Neural progenitor cell (in vitro differentiated cells): Measurements from ENCODE around the gene TAS2R60. TPM values are rescaled to one million over a fixed set of nuclear protein-coding genes. Genes with fewer than 3 reads are reported as not detected.

Source experiments
- DNase-seq: peaks from one replicate; pipeline ENCODE4 v3.0.0-alpha.2; 2016; ENCODE audit warnings: low spot score
- H2AFZ ChIP-seq: fragments of 200-600 bp; sonication (generic); replicated peaks from 2 replicates; pipeline ENCODE4 v1.6.1; 2016; ENCODE audit warnings: antibody characterized with exemption
- H3F3A ChIP-seq: fragments of 200-600 bp; sonication (generic); 2 replicates; pipeline ENCODE4 v1.6.1; 2016; ENCODE audit warnings: antibody characterized with exemption, low read depth
- H3K27ac ChIP-seq: fragments of 200-600 bp; sonication (generic); 2 replicates; pipeline ENCODE4 v1.5.1; 2016; ENCODE audit warnings: mild to moderate bottlenecking
- H3K27me3 ChIP-seq: fragments of 200-600 bp; sonication (generic); 2 replicates; pipeline ENCODE4 v1.6.1; 2016; ENCODE audit warnings: mild to moderate bottlenecking, moderate library complexity
- H3K36me3 ChIP-seq: fragments of 200-600 bp; sonication (generic); 2 replicates; pipeline ENCODE4 v1.5.1; 2016
- H3K4me1 ChIP-seq: fragments of 200-600 bp; sonication (generic); 2 replicates; pipeline ENCODE4 v1.6.1; 2016; ENCODE audit warnings: mixed run types
- H3K4me2 ChIP-seq: fragments of 200-600 bp; sonication (generic); 2 replicates; pipeline ENCODE4 v1.6.1; 2016
- H3K4me3 ChIP-seq: fragments of 200-600 bp; sonication (generic); 2 replicates; pipeline ENCODE4 v1.5.1; 2016
- H3K79me2 ChIP-seq: fragments of 200-600 bp; sonication (generic); 2 replicates; pipeline ENCODE4 v1.6.1; 2016; ENCODE audit warnings: low read depth
- H3K9ac ChIP-seq: fragments of 200-600 bp; sonication (generic); 2 replicates; pipeline ENCODE4 v1.6.1; 2016
- H3K9me3 ChIP-seq: fragments of 200-600 bp; sonication (generic); 2 replicates; pipeline ENCODE4 v1.5.1; 2016; ENCODE audit warnings: low read depth
- H4K20me1 ChIP-seq: fragments of 200-600 bp; sonication (generic); 2 replicates; pipeline ENCODE4 v1.6.1; 2016; ENCODE audit warnings: low read depth
- H3K27ac Mint-ChIP-seq: 3 replicates; pipeline ENCODE4 v1.8.0; 2021; ENCODE audit warnings: mixed read lengths
- H3K27me3 Mint-ChIP-seq: 2 replicates; pipeline ENCODE4 v1.8.0; 2022; ENCODE audit warnings: low read depth, mild to moderate bottlenecking, inconsistent platforms, moderate library complexity, mixed read lengths; ENCODE audit not compliant: insufficient read depth
- H3K36me3 Mint-ChIP-seq: 3 replicates; pipeline ENCODE4 v1.8.0; 2021; ENCODE audit warnings: mixed read lengths
- H3K4me1 Mint-ChIP-seq: 3 replicates; pipeline ENCODE4 v1.8.0; 2021; ENCODE audit warnings: mixed read lengths
- H3K4me3 Mint-ChIP-seq: 3 replicates; pipeline ENCODE4 v1.8.0; 2021; ENCODE audit warnings: mild to moderate bottlenecking, moderate library complexity, mixed read lengths
- H3K9me3 Mint-ChIP-seq: 3 replicates; pipeline ENCODE4 v1.8.0; 2020; ENCODE audit warnings: mixed read lengths
- EZH2 ChIP-seq: fragments of 200-600 bp; sonication (generic); IDR thresholded peaks from 2 replicates; pipeline ENCODE4 v1.6.1; 2017; ENCODE audit warnings: antibody characterized with exemption, mild to moderate bottlenecking, moderate library complexity
- EZH2phosphoT487 ChIP-seq: fragments of 200-600 bp; sonication (generic); IDR thresholded peaks from 2 replicates; pipeline ENCODE4 v1.6.1; 2017; ENCODE audit warnings: antibody characterized with exemption
- total RNA-seq: library from RNA; depleted of rRNA; stranded (reverse); fragments of >200 nt; gene quantifications from 2 replicates; pipeline ENCODE4 v1.2.3, GENCODE V29; 2015; ENCODE audit warnings: low replicate concordance
- TF ChIP-seq, protein P1 (sequence below): fragments of 200-600 bp; sonication (generic); IDR thresholded peaks from 2 replicates; pipeline ENCODE4 v1.5.1; 2017; ENCODE audit warnings: antibody characterized with exemption, mild to moderate bottlenecking

Gene TAS2R60
- total RNA-seq, 1 donor from 2014 or later, result not detected

- H3F3A ChIP-seq, result no peaks in the 10 kb centered on the region
- no peak for DNase-seq
- H3K4me3 ChIP-seq, result no peak overlapping the region
- H3K9ac ChIP-seq, result no peak overlapping the region
- H2AFZ ChIP-seq, result no peak overlapping the region
- Mint-ChIP-seq H3K9me3 (peaks cover 11% of the 10 kb centered on the region), H3K4me3 (no peak overlapping the region), H3K27ac (no peak overlapping the region), H3K4me1 (peaks cover 30% of the 10 kb centered on the region), H3K27me3 (peaks cover 4% of the 10 kb centered on the region), H3K36me3 (no peaks in the 10 kb centered on the region)
- H3K4me2 ChIP-seq, result no peak overlapping the region
- H3K4me1 ChIP-seq, result no peaks in the 10 kb centered on the region
- TF ChIP-seq EZH2phosphoT487, result no peak
- TF ChIP-seq EZH2, result no peak
- TF ChIP-seq, protein P1, sequence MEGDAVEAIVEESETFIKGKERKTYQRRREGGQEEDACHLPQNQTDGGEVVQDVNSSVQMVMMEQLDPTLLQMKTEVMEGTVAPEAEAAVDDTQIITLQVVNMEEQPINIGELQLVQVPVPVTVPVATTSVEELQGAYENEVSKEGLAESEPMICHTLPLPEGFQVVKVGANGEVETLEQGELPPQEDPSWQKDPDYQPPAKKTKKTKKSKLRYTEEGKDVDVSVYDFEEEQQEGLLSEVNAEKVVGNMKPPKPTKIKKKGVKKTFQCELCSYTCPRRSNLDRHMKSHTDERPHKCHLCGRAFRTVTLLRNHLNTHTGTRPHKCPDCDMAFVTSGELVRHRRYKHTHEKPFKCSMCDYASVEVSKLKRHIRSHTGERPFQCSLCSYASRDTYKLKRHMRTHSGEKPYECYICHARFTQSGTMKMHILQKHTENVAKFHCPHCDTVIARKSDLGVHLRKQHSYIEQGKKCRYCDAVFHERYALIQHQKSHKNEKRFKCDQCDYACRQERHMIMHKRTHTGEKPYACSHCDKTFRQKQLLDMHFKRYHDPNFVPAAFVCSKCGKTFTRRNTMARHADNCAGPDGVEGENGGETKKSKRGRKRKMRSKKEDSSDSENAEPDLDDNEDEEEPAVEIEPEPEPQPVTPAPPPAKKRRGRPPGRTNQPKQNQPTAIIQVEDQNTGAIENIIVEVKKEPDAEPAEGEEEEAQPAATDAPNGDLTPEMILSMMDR, result no peak
- no peak overlapping the region for H3K27ac ChIP-seq
- H3K79me2 ChIP-seq, result no peaks in the 10 kb centered on the region
- no peaks in the 10 kb centered on the region for H4K20me1 ChIP-seq
- no peaks in the 10 kb centered on the region for H3K36me3 ChIP-seq
- no peaks in the 10 kb centered on the region for H3K27me3 ChIP-seq
- no peaks in the 10 kb centered on the region for H3K9me3 ChIP-seq
Observed at GRCh38 chr7:143456992-143457793, 13.9 kb downstream of the TAS2R60 start.

DNA sequence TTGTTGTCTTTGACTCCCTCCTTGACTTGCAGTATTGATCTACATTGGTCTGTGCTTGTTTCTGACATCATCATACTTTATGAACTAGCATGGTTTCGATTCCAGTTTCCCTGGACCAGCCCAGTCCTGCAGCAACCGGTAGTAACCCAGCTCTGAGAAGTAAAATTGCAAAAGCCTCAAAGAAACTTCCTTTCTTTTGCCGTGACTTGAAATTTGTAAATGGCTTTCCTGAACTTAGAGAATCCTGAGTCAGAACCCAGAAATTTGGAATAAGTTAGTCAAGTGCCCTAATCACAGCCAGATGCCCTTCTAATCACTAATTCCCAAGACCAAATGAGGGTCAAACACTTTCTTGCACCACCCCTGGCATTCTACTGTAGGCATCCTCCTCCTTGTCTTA is 15.0 kb downstream of the TAS2R60 start:
- H3K27ac ChIP-seq, result no peak overlapping the region

GRCh38 chr7:143458681-143459080 is 15.4 kb downstream of the TAS2R60 start:
- no peak overlapping the region for H2AFZ ChIP-seq
- Mint-ChIP-seq H3K9me3 (peaks cover 17% of the 10 kb centered on the region), H3K27me3 (peaks cover 2% of the 10 kb centered on the region), H3K4me3 (no peak overlapping the region), H3K27ac (no peak overlapping the region), H3K36me3 (no peaks in the 10 kb centered on the region), H3K4me1 (peaks cover 20% of the 10 kb centered on the region)
- TF ChIP-seq, protein P1, result no peak
- no peak for TF ChIP-seq EZH2
- TF ChIP-seq EZH2phosphoT487, result no peak
- H3K36me3 ChIP-seq, result no peaks in the 10 kb centered on the region
- H3K79me2 ChIP-seq, result no peaks in the 10 kb centered on the region
- no peaks in the 10 kb centered on the region for H3F3A ChIP-seq
- no peaks in the 10 kb centered on the region for H3K27me3 ChIP-seq
- no peak for DNase-seq
- peaks cover 4% of the 10 kb centered on the region for H3K4me1 ChIP-seq
- H3K4me3 ChIP-seq, result no peak overlapping the region
- H4K20me1 ChIP-seq, result no peaks in the 10 kb centered on the region
- H3K9ac ChIP-seq, result no peak overlapping the region
- no peak overlapping the region for H3K27ac ChIP-seq
- H3K4me2 ChIP-seq, result no peak overlapping the region
- no peaks in the 10 kb centered on the region for H3K9me3 ChIP-seq

More for the DNA sequence above, 15.0 kb downstream of the TAS2R60 start:
- Histone ChIP-seq H4K20me1 (no peaks in the 10 kb centered on the region), H3F3A (no peaks in the 10 kb centered on the region), H2AFZ (no peak overlapping the region), H3K9ac (no peak overlapping the region), H3K36me3 (no peaks in the 10 kb centered on the region), H3K4me3 (no peak overlapping the region), H3K9me3 (no peaks in the 10 kb centered on the region), H3K4me1 (peaks cover under 1% of the 10 kb centered on the region), H3K27me3 (no peaks in the 10 kb centered on the region), H3K4me2 (no peak overlapping the region), H3K79me2 (no peaks in the 10 kb centered on the region)
- Mint-ChIP-seq H3K36me3 (no peaks in the 10 kb centered on the region), H3K4me3 (no peak overlapping the region), H3K9me3 (peaks cover 17% of the 10 kb centered on the region), H3K4me1 (peaks cover 19% of the 10 kb centered on the region), H3K27ac (no peak overlapping the region), H3K27me3 (peaks cover 2% of the 10 kb centered on the region)
- TF ChIP-seq, protein P1, result no peak
- no peak for TF ChIP-seq EZH2
- no peak for TF ChIP-seq EZH2phosphoT487
- no peak for DNase-seq
